CD14-positive monocyte (primary cell): ENCODE measurements around the gene DENND2C. TPM values are rescaled to one million over a fixed set of nuclear protein-coding genes. Genes with fewer than 3 reads are reported as not detected.

Experiments
- DNase-seq, 3 donors: peaks; one replicate each; pipeline ENCODE4 v3.0.0-alpha.2; 2011 to 2022
- H2AFZ ChIP-seq: 2 replicates; pipeline ENCODE4 v1.6.0; 2012; ENCODE audit warnings: mild to moderate bottlenecking, low read depth, low read length, inconsistent platforms; ENCODE audit not compliant: insufficient read depth, poor library complexity, severe bottlenecking
- H3K27ac ChIP-seq, 2 donors: 1 replicate in 1 of 2; 2 replicates in 1 of 2; pipeline ENCODE4 v1.5.1; 2012 to 2013; ENCODE audit warnings: low read length in 2 of 2, control low read depth in 1 of 2, inconsistent platforms in 1 of 2, low read depth in 1 of 2, mild to moderate bottlenecking in 1 of 2
- H3K27me3 ChIP-seq, 2 donors: one replicate each; pipeline versions ENCODE4 v1.6.0 to v1.6.1; 2011 to 2013; ENCODE audit warnings: low read length in 2 of 2; ENCODE audit not compliant: control insufficient read depth in 2 of 2, insufficient read depth in 2 of 2
- H3K36me3 ChIP-seq, 2 donors: replicated peaks in 1 of 2; 1 replicate in 1 of 2; 2 replicates in 1 of 2; pipeline versions ENCODE4 v1.5.1 to v1.6.1; 2012 to 2013; ENCODE audit warnings: low read length in 2 of 2, control low read depth in 1 of 2, inconsistent platforms in 1 of 2, mild to moderate bottlenecking in 1 of 2; ENCODE audit not compliant: insufficient read depth in 2 of 2, control insufficient read depth in 1 of 2
- H3K4me1 ChIP-seq, 2 donors: 1 replicate in 1 of 2; 2 replicates in 1 of 2; pipeline versions ENCODE4 v1.5.1 to v1.6.1; 2012 to 2013; ENCODE audit warnings: low read length in 2 of 2, control low read depth in 1 of 2, inconsistent platforms in 1 of 2, mild to moderate bottlenecking in 1 of 2, moderate library complexity in 1 of 2; ENCODE audit not compliant: insufficient read depth in 2 of 2, control insufficient read depth in 1 of 2
- H3K4me2 ChIP-seq: replicated peaks from 2 replicates; pipeline ENCODE3; 2012; ENCODE audit warnings: low read length, moderate library complexity, mild to moderate bottlenecking; ENCODE audit not compliant: poor library complexity, severe bottlenecking; ENCODE audit errors: extremely low read depth
- H3K4me3 ChIP-seq, 3 experiments: fragments of 200-600 bp in 1 of 3; sonication (generic) in 1 of 3; replicated peaks in 1 of 3; 1 replicate in 2 of 3; 2 replicates in 1 of 3; pipeline ENCODE4 v1.5.1; 2011 to 2013; ENCODE audit warnings: low read length in 3 of 3, mild to moderate bottlenecking in 3 of 3, control low read depth in 2 of 3, low read depth in 2 of 3, inconsistent platforms in 1 of 3, moderate library complexity in 1 of 3
- H3K79me2 ChIP-seq: 2 replicates; pipeline ENCODE4 v1.6.0; 2012; ENCODE audit warnings: mild to moderate bottlenecking, control low read depth, inconsistent platforms, low read length, moderate library complexity; ENCODE audit not compliant: insufficient read depth
- H3K9ac ChIP-seq: 2 replicates; pipeline ENCODE4 v1.6.0; 2017; ENCODE audit warnings: low read length, mild to moderate bottlenecking; ENCODE audit not compliant: insufficient read depth, poor library complexity, severe bottlenecking
- H3K9me3 ChIP-seq, 2 donors: replicated peaks in 1 of 2; 1 replicate in 1 of 2; 2 replicates in 1 of 2; pipeline versions ENCODE4 v1.5.1 to v1.6.1; 2012 to 2013; ENCODE audit warnings: low read length in 2 of 2, control low read depth in 1 of 2; ENCODE audit not compliant: control insufficient read depth in 1 of 2, insufficient read depth in 1 of 2
- H4K20me1 ChIP-seq: 2 replicates; pipeline ENCODE4 v1.6.0; 2012; ENCODE audit warnings: mild to moderate bottlenecking, low read length, control low read depth, moderate library complexity; ENCODE audit not compliant: insufficient read depth
- H3K27ac Mint-ChIP-seq, 7 donors: one replicate each; pipeline ENCODE4 v1.8.0; 2020; ENCODE audit warnings: mild to moderate bottlenecking in 7 of 7, mixed read lengths in 7 of 7, moderate library complexity in 6 of 7, inconsistent platforms in 2 of 7
- H3K27me3 Mint-ChIP-seq, 3 donors: one replicate each; pipeline ENCODE4 v1.8.0; 2021 to 2022; ENCODE audit warnings: low read depth in 3 of 3, mild to moderate bottlenecking in 3 of 3, mixed read lengths in 3 of 3, moderate library complexity in 3 of 3, inconsistent platforms in 1 of 3
- H3K36me3 Mint-ChIP-seq, 2 donors: one replicate each; pipeline ENCODE4 v1.8.0; 2020; ENCODE audit warnings: mixed read lengths in 2 of 2, inconsistent platforms in 1 of 2, mild to moderate bottlenecking in 1 of 2
- H3K4me1 Mint-ChIP-seq: one replicate; pipeline ENCODE4 v1.8.0; 2020; ENCODE audit warnings: mild to moderate bottlenecking, mixed read lengths
- H3K4me3 Mint-ChIP-seq, 2 donors: one replicate each; pipeline ENCODE4 v1.8.0; 2020; ENCODE audit warnings: mild to moderate bottlenecking in 2 of 2, mixed read lengths in 2 of 2, moderate library complexity in 1 of 2
- H3K9me3 Mint-ChIP-seq, 7 donors: one replicate each; pipeline ENCODE4 v1.8.0; 2020 to 2022; ENCODE audit warnings: mixed read lengths in 7 of 7, mild to moderate bottlenecking in 6 of 7, moderate library complexity in 6 of 7, inconsistent platforms in 2 of 7
- CTCF ChIP-seq: fragments of 200-600 bp; IDR thresholded peaks from one replicate; pipeline ENCODE4 v1.8.0; 2022; ENCODE audit warnings: antibody characterized with exemption, mild to moderate bottlenecking
- WGBS: methylation state at CpG from one replicate; pipeline ENCODE4 v1.1.5; 2013; ENCODE audit warnings: missing lambda C conversion rate; ENCODE audit not compliant: insufficient coverage; 5-methylcytosine and 5-hydroxymethylcytosine counted together
- intact Hi-C, 2 donors: fragments of 100-400 bp; cut with micrococcal nuclease; formaldehyde crosslinking; loops; one replicate each; pipeline versions ENCODE4 v1.15.0 to v1.15.1; 2023
- polyA plus RNA-seq, 3 donors: library from polyadenylated mRNA; depleted of rRNA in 1 of 3; unstranded in 2 of 3; stranded (reverse) in 1 of 3; fragments of 300-500 nt in 2 of 3; fragments of >200 nt in 1 of 3; fragmentation: Illumina TruSeq in 2 of 3; gene quantifications; 1 replicate in 2 of 3; 2 replicates in 1 of 3; pipeline ENCODE4 v1.2.3, GENCODE V29; 2012 to 2021

The DENND2C gene
- polyA plus RNA-seq, 3 donors, result 0.03 to 0.07 (median 0.06) TPM

GRCh38 chr1:114719424-114719787 is 49.6 kb upstream of the DENND2C start:
- H3K4me3 ChIP-seq, result no peak overlapping the region
- peaks cover 13% of the 10 kb centered on the region for H3K4me1 Mint-ChIP-seq
- no peak overlapping the region for H3K9ac ChIP-seq
- no peak overlapping the region for H3K4me3 Mint-ChIP-seq
- no peak overlapping the region for H3K4me2 ChIP-seq
- intact Hi-C loops, result loop anchor here in 1 of 2 donors (5.0 kb wide), 1 partner anchor 38 kb away; the partner anchor contains the start of gene CSDE1
- DNase-seq, result no peak
- peaks cover 29% of the 10 kb centered on the region for H3K79me2 ChIP-seq
- TF ChIP-seq CTCF, result no peak
- no peaks in the 10 kb centered on the region for H3K9me3 ChIP-seq
- peak overlapping the region in 1 of 2 donors; percentile 38 for H3K27ac ChIP-seq
- H3K36me3 ChIP-seq, result peaks cover 72 to 75% of the 10 kb centered on the region in 2 donors
- H4K20me1 ChIP-seq, result peaks cover 4% of the 10 kb centered on the region
- WGBS, result no CpG with 5 or more reads among the region's 3 CpGs
- H3K27me3 Mint-ChIP-seq, result no peaks in the 10 kb centered on the region
- peaks cover 13 to 16% of the 10 kb centered on the region in 2 donors for H3K4me1 ChIP-seq
- peaks cover 57 to 71% of the 10 kb centered on the region in 2 donors for H3K36me3 Mint-ChIP-seq
- no peak overlapping the region for H2AFZ ChIP-seq
- H3K9me3 Mint-ChIP-seq, result no peaks in the 10 kb centered on the region
- peak overlapping the region in 2 of 7 donors; percentile 18 to 36 for H3K27ac Mint-ChIP-seq
- no peaks in the 10 kb centered on the region for H3K27me3 ChIP-seq

GRCh38 chr1:114718661-114719423 is 49.0 kb upstream of the DENND2C start:
- Histone ChIP-seq H3K4me3 (no peak overlapping the region), H3K4me2 (no peak overlapping the region), H3K9me3 (no peaks in the 10 kb centered on the region), H4K20me1 (peaks cover 2% of the 10 kb centered on the region), H3K36me3 (peaks cover 70 to 75% of the 10 kb centered on the region in 2 donors), H3K9ac (no peak overlapping the region), H2AFZ (no peak overlapping the region), H3K79me2 (peaks cover 33% of the 10 kb centered on the region), H3K27ac (peak overlapping the region in 1 of 2 donors; percentile 33), H3K27me3 (no peaks in the 10 kb centered on the region), H3K4me1 (peaks cover 13 to 16% of the 10 kb centered on the region in 2 donors)
- no peaks in the 10 kb centered on the region for H3K9me3 Mint-ChIP-seq
- WGBS, result 97% methylated on average over 7 of the region's 11 CpGs
- intact Hi-C loops, result loop anchor here in 1 of 2 donors (5.0 kb wide), 1 partner anchor 38 kb away; the partner anchor contains the start of gene CSDE1
- DNase-seq, result peak in 1 of 3 donors; percentile 7
- no peak for TF ChIP-seq CTCF
- H3K4me3 Mint-ChIP-seq, result no peak overlapping the region
- H3K36me3 Mint-ChIP-seq, result peaks cover 58 to 71% of the 10 kb centered on the region in 2 donors
- H3K27me3 Mint-ChIP-seq, result no peaks in the 10 kb centered on the region
- H3K4me1 Mint-ChIP-seq, result peaks cover 14% of the 10 kb centered on the region
- H3K27ac Mint-ChIP-seq, result peak overlapping the region in 3 of 7 donors; percentile 21 to 45 (median 36)
